Endothelial cell of umbilical vein (primary cell): Measurements from ENCODE around the gene OAF. TPM values are rescaled to one million over a fixed set of nuclear protein-coding genes. Genes with fewer than 3 reads are reported as not detected.
A peak's percentile ranks its signal among the peaks of the same experiment; 100 is the strongest.

Experiments
- BruUV-seq: library from RNA; stranded (reverse); fragments of 400-500 nt; replicated peaks from 2 replicates; lab custom pipeline; 2021; lab: Mats Ljungman, UMichigan
- CTCF ChIA-PET: fragments of 300-600, 350-600 bp; sonication (Branson Sonifier 250); formaldehyde crosslinking; loops from one replicate; lab custom pipeline; 2021; ENCODE audit warnings: antibody characterized with exemption, inconsistent platforms; lab: Charles Lee
- POLR2A ChIA-PET: fragments of 300-600, 350-600 bp; sonication (Branson Sonifier 250); formaldehyde crosslinking; loops from one replicate; lab custom pipeline; 2021; ENCODE audit warnings: antibody characterized with exemption, inconsistent platforms; lab: Charles Lee
- DNase-seq: peaks from one replicate; pipeline ENCODE4 v3.0.0-alpha.2; 2011; ENCODE audit warnings: low read depth, low spot score
- FAIRE-seq: peaks from 2 replicates; lab custom pipeline; 2011; peaks lifted over from hg19 to GRCh38; lab: Jason Lieb, UNC
- H2AFZ ChIP-seq: 2 replicates; pipeline ENCODE4 v1.6.0; 2012; ENCODE audit warnings: low read depth, low read length, control low read depth, inconsistent platforms
- H3K27ac ChIP-seq: 2 replicates; pipeline ENCODE4 v1.5.1; 2011; ENCODE audit warnings: low read depth, mild to moderate bottlenecking, control low read depth, low read length, moderate library complexity; ENCODE audit not compliant: insufficient read depth
- H3K27me3 ChIP-seq, 2 experiments: 2 replicates each; pipeline versions ENCODE4 v1.6.0 to v1.6.1; 2011; ENCODE audit warnings: low read length in 2 of 2, mixed read lengths in 1 of 2; ENCODE audit not compliant: control insufficient read depth in 2 of 2, insufficient read depth in 2 of 2
- H3K36me3 ChIP-seq, 2 experiments: 2 replicates in 1 of 2; 3 replicates in 1 of 2; pipeline ENCODE4 v1.5.1; 2011; ENCODE audit warnings: low read length in 2 of 2, mild to moderate bottlenecking in 1 of 2, moderate library complexity in 1 of 2; ENCODE audit not compliant: control insufficient read depth in 2 of 2, insufficient read depth in 2 of 2; ENCODE audit errors: extremely low read depth in 1 of 2
- H3K4me1 ChIP-seq: 3 replicates; pipeline ENCODE4 v1.5.1; 2011; ENCODE audit warnings: mild to moderate bottlenecking, low read length; ENCODE audit not compliant: control insufficient read depth, insufficient read depth; ENCODE audit errors: extremely low read depth
- H3K4me2 ChIP-seq: 2 replicates; pipeline ENCODE4 v1.6.1; 2011; ENCODE audit warnings: low read length, control low read depth, mixed read lengths; ENCODE audit not compliant: insufficient read depth
- H3K4me3 ChIP-seq, 3 experiments: fragments of 200-600 bp in 1 of 3; sonication (generic), shearing (Covaris generic) in 1 of 3; replicated peaks in 1 of 3; 2 replicates each; pipeline ENCODE4 v1.5.1; 2011 to 2016; ENCODE audit warnings: control low read depth in 3 of 3, low read length in 3 of 3, mild to moderate bottlenecking in 2 of 3, inconsistent platforms in 1 of 3, low read depth in 1 of 3, moderate library complexity in 1 of 3; ENCODE audit not compliant: insufficient read depth in 1 of 3
- H3K79me2 ChIP-seq: 2 replicates; pipeline ENCODE4 v1.6.0; 2012; ENCODE audit warnings: low read length, inconsistent platforms; ENCODE audit not compliant: control insufficient read depth, insufficient read depth
- H3K9ac ChIP-seq: replicated peaks from 2 replicates; pipeline ENCODE3; 2011; ENCODE audit warnings: low read length, control low read depth; ENCODE audit not compliant: insufficient read depth; ENCODE audit errors: extremely low read depth
- H3K9me1 ChIP-seq: replicated peaks from 3 replicates; pipeline ENCODE4 v1.6.0; 2011; ENCODE audit warnings: mild to moderate bottlenecking, low read length; ENCODE audit not compliant: control insufficient read depth, insufficient read depth; ENCODE audit errors: extremely low read depth
- H3K9me3 ChIP-seq: replicated peaks from 2 replicates; pipeline ENCODE4 v1.5.1; 2012; ENCODE audit warnings: low read length, inconsistent platforms; ENCODE audit not compliant: control insufficient read depth, insufficient read depth
- H4K20me1 ChIP-seq: replicated peaks from 2 replicates; pipeline ENCODE3; 2011; ENCODE audit warnings: mild to moderate bottlenecking, low read length; ENCODE audit not compliant: control insufficient read depth, insufficient read depth; ENCODE audit errors: extremely low read depth
- CTCF ChIP-seq, 2 donors: IDR thresholded peaks; 1 replicate in 1 of 2; 2 replicates in 1 of 2; pipeline ENCODE4 v1.5.1; 2011; ENCODE audit warnings: low read length in 2 of 2, mild to moderate bottlenecking in 2 of 2, moderate library complexity in 2 of 2, control low read depth in 1 of 2, inconsistent platforms in 1 of 2, low read depth in 1 of 2; ENCODE audit not compliant: insufficient read depth in 1 of 2; ENCODE audit errors: extremely low read depth in 1 of 2
- MYC ChIP-seq: IDR thresholded peaks from one replicate; pipeline ENCODE4 v1.6.1; 2011; ENCODE audit warnings: mild to moderate bottlenecking, low read depth, low read length
- dilution Hi-C: fragments of 300-500 bp; cut with MboI; formaldehyde crosslinking; loops from one replicate; pipeline ENCODE4 v1.15.0; 2019; ENCODE audit warnings: low sequenced_read_pairs; ENCODE audit not compliant: extremely low pct_ligation_motif_present
- intact Hi-C: fragments of 100-400 bp; cut with micrococcal nuclease; formaldehyde crosslinking; loops from one replicate; pipeline ENCODE4 v1.10.0; 2022
- polyA plus RNA-seq, 4 experiments: library from polyadenylated mRNA; depleted of rRNA in 3 of 4; stranded (reverse) in 3 of 4; unstranded in 1 of 4; fragments of >200 nt; gene quantifications; 2 replicates each; pipeline versions ENCODE4 v1.2.1 to v1.2.3, GENCODE V29; 2011 to 2012; ENCODE audit warnings: missing spikeins in 1 of 4
- total RNA-seq: library from RNA; stranded (reverse); gene quantifications from 2 replicates; pipeline ENCODE4 v1.2.3, GENCODE V29; 2021

Gene OAF
- total and polyA plus RNA-seq, 2 donors (not counting 3 experiments of a cell fraction or from before 2014, with no cell fraction given): 32.1 to 33.8 TPM

- CTCF ChIA-PET: interaction anchor here (0.7 to 5.5 kb wide), 2 partner anchors 43 to 167 kb away, joined by 3 to 71 read pairs; no protein-coding TSS in a partner anchor
Measured at GRCh38 chr11:120182790-120183491, 27.9 kb upstream of the OAF start.

More at GRCh38 chr11:120182790-120183491, 27.9 kb upstream of the OAF start:
- H3K27ac ChIP-seq: no peak overlapping the region
- H3K27me3 ChIP-seq: no peaks in the 10 kb centered on the region
- H4K20me1 ChIP-seq: no peaks in the 10 kb centered on the region
- no peak for FAIRE-seq
- DNase-seq: no peak
- H3K36me3 ChIP-seq: no peaks in the 10 kb centered on the region
- POLR2A ChIA-PET: no interaction called here
- dilution Hi-C loops: no loop called here
- TF ChIP-seq CTCF (IDR thresholded peaks at IDR 0.05; ENCODE audit: extremely low read depth in 1 of 2, insufficient read depth in 1 of 2, low read depth in 1 of 2, low read length in 2 of 2) (peak; percentile 22 to 34), MYC (no peak)
- no peaks in the 10 kb centered on the region for H3K9me1 ChIP-seq
- no peak overlapping the region for H3K4me3 ChIP-seq
- H3K79me2 ChIP-seq: no peaks in the 10 kb centered on the region
- H3K4me1 ChIP-seq: no peaks in the 10 kb centered on the region
- no peak overlapping the region for H3K9ac ChIP-seq
- H3K4me2 ChIP-seq: no peak overlapping the region
- no peaks in the 10 kb centered on the region for H3K9me3 ChIP-seq
- BruUV-seq: no TSS peak
- intact Hi-C loops: no loop called here
- no peak overlapping the region for H2AFZ ChIP-seq
